Stimulated activated CD4-positive, alpha-beta T cell treated with anti-CD3 and anti-CD28 coated beads, Interleukin-4, amount 100 ng/mL, for 4 hours (primary cell): ENCODE measurements around the gene PLD6.
"Not testable (repeated sequence)": the region's sequence is repeated elsewhere in the genome, so short reads cannot be mapped to it uniquely, and the experiment has no call there.

Source experiments
- DNase-seq, 2 experiments: peaks; one replicate each; pipeline ENCODE4 v3.0.0-alpha.2; 2020

The PLD6 gene

DNA sequence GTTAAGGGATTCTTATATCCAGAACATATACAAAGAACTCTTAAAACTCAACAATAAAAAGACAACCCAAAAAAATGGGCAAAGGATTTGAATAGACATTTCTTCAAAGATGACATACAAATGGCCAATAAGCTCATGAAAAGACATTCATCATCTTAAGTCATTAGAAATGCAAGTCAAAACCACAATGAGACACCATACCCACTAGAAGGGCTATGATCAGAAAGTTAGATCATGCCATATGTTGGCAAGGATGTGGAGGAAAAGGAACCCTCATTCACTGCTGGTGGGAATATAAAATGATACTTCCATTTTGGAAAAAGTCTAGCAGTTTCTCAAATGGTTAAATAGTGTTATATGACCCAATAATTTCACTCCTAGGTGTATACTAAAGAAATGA lies 9.4 kb downstream of the PLD6 start:
- no peak for DNase-seq

DNA sequence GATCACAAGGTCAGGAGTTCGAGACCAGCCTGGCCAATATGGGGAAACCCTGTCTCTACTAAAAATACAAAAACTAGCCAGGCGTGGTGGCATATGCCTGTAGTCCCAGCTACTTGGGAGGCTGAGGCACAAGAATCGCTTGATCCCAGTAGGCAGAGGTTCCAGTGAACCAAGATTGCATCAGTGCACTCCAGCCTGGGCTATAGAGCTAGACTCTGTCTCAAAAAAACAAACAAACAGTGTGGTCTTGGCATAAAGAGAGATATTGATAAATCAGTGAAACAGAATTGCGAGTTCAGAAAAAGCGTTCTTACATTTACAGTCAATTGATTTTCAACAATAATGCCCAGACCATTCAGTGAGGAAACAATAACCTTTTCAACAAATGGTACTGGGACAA lies 10.7 kb downstream of the PLD6 start:
- not testable (repeated sequence) for DNase-seq

DNA sequence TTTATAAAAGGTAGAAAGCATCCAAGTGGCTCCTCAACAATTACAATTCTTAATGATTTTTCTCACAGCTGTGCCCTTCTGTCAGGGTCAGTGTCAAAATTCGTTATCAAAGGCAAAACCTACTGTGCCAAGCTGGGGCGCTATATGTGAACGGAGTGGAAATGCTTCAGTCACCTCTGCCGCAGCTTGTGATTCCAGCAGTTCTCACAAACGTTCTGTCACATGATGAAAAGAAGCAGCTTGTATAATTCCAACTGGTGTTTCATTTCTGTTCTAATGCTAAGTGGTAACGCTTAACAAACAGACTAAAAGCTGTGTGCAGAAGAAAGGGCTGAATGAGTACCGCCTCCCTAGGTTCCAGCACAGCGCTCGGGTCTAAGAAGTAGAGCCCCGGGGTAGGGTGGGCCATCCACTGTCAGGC lies 14.2 kb downstream of the PLD6 start:
- no peak for DNase-seq

DNA sequence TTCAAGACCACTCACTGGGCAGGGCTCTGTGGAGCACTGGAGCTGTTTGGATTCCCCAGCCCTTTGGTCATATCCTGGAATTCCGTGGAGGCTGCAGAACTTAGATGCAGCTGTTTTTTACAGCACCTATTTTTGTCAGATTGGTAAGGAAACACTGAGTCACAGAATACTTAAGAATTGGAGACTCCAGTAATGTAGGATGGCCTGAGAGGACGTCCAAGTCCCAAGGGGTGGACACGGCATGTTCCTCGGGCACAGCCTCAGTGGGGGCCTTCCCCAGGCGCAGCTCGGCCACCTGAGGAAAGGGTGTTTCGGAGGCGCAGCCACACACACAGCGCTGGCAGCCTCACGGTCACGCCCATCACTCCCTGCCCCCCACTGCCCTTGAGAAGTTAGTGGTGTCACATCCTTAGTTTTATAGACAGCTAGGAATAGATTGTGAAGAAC lies 14.8 kb downstream of the PLD6 start:
- no peak for DNase-seq

DNA sequence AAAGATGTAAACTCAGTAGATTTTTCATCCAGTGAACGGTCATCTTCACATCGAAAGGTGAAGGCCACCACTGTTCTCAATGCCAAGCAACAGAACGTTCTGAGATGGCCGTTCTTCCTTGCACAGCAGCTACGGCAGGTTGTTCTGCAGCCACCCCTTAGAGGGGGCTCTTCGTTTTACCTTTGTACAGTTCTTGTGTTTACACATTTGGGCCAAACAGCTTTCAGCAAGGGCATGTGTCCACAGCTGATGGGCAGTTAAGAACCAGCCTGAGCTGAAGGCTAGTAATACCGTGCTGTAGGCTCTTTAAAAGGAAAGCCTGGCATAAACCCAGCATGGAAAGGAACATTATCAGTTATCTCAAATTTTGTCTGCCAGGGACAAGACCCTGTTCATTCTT lies 15.9 kb downstream of the PLD6 start:
- DNase-seq = no peak

DNA sequence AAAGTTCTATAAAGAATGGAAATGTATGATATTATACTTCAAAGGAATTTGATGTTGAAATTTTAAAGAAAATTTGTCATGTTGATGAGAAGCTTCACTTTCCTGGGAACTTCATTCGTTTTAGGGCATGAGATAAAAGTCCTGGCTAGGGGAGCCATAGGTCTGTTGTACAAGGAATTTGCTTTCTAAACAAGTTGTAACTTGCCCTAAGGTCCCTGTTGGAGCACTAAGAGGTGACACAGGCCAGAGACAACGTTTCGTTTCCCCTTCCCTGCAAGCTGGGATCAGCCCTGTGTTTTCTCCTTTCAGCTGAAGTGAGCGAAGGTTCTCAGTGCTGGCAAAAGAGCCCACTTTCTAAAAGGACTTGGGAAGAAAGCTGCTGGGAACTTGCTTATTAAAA lies 16.6 kb downstream of the PLD6 start:
- no peak for DNase-seq

DNA sequence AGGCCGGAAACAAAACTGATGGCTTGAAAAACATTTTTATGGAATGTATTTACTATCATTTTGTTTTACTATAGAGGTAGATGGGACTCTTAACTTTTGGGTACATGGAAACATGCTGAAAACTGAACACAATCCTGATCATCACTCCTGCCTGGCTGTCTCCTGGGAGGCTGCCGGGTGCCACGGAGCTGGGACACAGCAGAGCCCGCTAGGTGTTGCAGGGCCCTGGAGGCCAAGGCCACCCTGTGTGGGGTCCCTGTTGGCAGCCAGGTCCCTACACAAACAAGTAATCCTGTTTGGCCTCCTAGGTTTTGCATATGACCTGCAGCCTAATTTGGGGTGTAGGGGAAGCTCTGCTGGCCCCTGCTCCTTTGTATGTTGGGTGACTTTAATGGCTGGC lies 17.5 kb downstream of the PLD6 start:
- no peak for DNase-seq

DNA sequence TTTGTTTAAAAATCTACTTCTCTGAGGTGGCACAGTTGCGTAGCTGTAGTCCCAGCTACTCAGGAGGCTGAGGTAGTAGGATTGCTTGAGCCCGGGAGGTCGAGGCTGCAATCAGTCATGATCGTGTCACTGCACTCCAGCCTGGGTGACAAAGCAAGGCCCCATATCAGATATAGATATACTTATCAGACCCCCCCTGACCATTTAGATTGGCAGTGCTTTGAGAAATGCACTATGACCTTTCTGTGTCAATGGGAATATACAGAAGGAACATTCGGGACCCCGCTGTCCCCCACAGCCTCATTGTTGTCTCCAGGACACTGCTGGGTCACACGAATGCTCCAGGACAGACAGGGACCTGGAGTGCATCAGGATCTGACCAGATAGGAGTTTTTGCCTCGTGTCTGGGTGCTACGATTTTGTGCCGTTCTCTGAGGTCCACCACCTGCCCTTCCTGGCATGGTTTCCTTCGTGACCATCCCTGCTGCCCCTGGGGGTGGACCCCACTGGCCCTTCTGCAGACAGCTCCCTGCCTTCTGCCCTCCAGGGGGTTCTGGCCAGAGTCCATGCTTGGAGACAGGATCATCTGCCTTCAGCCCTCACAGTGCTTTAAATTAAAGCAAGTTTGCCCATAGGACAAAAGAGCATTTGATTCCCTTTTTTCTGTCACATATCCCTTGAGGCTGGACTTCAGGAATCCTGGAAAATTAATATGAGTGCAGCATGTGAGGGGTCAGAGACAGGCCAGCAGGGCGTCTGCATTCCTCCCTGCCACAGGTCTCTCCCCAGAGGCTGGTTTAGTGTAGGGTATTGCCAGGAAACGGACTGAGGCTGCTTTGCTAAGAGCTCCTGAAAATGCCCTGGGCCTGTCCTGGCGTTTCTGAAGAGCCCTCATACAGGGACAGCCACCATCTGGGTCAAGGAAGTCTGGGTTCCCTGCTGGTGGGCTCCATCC lies 19.3 kb downstream of the PLD6 start:
- no peak for DNase-seq

DNA sequence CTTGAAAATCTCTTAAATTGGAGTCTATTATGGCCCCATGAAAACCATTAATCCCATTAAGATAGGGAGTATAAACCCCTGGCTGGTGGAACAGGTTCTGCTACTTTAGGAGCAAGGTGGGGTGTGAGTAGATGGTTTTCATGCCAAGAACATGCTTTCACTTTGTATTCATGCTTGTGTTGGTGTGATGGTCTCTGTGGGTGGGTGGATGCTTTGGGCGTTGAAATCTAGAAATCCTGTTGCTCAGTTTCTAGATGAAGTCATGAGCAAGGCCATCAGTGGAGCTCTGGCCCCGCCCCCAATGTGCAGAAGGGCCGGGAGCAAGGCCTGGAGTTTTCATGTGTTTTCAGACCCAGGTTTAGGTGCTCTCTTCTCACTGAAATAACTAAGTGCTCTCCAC lies 20.1 kb downstream of the PLD6 start:
- DNase-seq = peak; percentile 38 to 50

DNA sequence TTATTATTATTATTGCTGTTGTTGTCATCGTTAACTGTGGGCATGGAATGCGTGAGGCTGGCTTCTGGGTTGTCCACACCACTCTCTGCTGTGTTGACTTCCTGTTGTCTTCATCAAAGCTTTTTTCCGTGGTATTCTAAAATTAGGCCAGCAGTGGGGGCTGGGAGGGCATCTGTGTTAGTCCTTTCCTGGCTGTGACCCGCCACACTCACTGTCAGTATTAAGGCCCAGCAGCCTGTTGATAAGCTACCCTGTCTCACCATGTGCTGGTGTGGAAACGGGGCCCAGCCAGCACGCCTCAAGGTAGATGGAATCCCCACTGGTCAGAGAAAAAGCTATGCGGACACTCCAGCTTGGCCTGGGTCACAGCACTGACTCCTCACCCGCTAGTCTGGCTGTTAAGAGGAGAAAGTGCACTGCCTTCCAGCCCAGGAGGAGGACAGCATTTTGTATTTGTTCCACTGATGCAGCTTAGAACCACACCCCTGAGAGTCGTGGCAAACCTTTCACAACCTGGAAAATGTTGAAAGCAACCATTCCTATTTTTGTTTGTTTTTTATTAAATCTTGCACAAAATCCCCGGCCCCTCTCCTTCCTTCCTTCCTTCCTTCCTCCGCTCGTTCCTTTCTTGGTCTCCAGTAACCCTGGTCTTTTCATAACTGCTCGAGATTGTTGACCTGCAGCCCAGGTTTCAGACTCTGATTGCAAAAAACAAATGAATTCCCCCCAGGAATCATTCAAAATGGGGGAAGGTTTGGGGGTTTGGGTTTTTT lies 21.0 kb downstream of the PLD6 start:
- not testable (repeated sequence) for DNase-seq

DNA sequence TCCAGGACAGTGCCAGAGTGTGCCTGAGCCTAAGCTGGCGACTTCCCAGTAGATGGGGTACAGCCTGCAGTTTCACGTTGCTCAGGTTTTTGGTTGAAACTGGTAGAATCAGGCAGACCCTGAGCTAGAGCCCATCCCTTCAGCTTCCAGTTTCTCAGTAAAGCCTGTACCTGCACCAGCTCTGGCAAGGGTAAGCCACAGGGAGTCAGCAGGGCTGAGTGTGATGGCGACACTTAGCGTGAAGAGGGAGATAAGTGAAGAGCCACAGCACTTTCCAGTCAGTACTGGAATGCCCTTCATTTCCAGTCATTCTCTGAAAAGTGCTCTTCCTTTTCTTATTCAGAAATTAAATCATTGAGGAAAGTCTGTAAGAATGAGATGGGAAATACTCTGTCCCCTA lies 22.4 kb downstream of the PLD6 start:
- DNase-seq = no peak

DNA sequence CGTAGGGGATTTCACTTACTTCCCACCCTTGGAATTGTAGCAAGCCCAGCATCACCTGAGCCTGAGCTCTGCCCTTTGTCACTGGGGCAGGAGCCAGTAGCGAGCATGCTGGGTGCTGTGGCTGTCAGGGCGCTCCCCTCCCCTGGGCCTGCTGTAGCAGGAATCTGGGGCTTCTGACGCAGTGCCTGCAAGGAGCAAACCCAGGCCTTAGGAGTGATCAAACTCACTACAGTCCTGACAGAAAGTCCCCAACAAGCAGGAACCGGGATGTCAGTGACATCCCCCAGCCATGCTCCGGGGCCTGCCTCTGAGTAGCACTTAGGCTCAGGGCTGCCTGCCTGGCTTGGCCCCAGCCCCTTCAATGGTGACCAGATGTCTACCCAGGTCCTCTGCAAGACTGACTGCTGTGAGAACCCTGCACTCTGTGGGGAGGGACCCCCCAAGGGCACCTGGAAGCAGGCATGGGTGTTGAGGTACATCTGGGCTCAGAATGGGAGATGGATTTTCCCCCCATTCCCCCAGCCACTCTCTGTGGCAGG lies 23.5 kb downstream of the PLD6 start:
- DNase-seq = no peak

DNA sequence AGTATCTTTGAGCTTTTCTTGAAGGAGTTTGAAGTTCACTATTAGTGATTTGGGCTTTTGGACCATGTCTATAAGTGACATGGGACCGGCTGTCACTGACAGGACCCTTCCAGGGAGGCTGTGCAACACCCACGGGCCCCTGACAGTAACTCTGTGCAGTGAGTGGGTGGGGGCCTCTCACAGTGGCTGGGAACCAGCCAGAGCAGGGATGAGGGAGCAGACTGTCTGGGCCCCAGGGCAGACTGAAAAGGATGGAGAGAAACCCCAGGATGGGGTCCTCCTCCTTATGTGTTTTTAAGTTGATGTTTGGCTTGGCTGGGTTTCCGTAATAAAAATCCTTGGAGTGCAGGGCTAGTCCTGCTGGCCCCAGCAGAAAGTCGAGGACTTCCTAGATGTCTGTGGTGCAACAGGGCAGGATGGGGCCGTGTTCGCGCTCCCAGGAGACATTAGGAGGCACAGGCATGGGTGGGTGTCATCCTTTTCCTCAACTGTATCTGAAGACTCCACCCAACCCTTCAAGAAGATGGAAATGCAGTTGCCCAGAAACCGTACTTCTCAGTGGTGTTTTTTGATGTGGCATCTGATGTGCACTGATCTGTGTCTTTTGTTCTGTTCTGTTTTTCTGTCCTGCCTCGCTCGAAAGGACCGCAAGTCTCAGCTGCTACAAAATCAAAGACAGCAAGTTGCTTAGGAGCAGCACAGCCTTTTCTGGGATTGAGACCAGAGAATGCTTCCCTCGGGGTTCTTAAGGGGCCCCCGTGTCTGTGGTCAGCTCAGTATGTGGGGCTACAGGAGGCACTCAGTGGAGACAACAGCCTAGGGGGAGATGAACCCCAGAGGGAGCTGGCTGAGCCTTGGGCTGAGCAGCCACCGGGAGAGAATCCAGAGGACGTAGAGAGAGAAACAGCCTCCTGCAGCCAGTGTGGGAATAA lies 24.2 kb downstream of the PLD6 start:
- peak in 1 of 2 experiments; percentile 59 for DNase-seq

DNA sequence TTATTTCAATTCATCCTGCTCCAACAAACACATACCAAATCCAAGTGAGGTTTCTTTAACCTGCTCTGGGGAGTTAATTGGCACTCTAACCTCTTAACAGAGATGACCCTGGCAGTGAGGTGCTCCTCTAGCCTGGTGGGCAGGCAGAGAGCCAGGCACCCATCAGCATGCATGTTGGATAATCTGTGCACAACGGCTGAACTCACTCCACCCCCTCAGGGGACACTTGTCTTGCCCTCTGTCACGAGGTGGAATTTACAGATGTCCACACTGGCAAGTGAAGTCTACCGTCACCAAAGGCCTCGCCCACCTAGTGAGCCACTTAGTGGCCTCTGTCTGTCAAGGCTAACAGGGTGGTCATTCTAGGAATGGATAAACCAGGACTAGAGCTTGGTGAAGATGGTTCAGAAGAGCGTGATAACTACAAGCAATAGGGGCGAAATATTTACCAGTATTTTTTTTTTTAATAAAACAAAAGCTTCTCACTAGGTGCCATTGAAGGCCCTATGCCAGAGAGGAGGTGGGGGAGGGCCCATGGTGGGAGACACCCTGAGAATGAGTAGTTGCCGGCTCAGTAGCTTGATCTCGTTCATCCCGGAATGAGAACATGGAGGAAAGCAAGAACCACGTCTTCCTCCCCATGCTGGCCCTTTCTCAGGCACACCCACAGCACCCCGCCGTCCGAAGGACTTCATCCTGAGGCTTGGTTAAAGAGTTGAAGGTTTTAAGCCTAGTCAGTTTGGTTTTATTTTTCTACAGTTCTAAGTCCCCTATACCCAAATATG lies 25.2 kb downstream of the PLD6 start:
- no peak for DNase-seq

DNA sequence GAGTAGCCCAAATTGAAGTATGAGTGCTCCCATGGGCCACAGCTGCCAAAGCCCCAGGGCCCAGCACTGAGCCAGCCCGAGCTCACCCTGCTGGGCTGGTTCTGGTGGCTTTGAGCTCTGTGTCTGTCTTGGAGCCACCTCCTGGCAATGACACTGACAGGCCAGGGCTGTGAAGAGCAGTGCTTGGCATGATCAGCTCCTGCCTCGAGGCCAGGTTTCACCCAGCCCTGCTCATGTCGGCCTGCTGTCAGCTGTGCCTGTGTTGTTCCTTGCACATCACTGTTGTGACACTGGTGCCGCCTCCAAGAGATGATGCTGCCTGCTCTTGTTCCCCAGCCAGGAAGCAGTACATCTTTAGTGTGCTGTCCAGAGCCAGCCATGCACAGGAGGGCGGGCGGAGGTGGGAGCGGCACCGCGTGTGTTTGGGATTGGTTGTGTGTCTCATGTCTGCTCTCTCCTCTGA lies 26.0 kb downstream of the PLD6 start:
- DNase-seq = no peak

DNA sequence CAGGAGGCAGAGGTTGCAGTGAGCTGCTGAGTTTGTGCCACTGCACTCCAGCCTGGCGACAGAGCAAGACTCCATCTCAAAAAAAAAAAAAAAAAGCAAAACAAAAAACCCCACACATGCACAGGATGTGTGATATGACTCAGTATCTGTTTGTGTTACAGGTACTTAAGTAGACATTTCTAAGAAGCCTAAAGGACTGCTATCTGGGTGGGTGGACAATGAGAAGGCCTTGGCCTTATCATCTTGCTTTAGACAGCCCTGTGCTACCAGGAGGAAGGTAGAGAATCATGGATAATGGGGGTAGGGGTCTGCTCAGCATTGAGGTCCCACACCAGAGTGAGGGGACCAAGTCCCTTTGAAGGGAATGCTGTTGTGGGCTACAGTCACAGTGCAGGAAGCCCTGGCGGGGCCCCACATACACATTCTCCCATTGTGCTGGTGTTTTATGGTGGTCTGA lies 26.7 kb downstream of the PLD6 start:
- no peak for DNase-seq

DNA sequence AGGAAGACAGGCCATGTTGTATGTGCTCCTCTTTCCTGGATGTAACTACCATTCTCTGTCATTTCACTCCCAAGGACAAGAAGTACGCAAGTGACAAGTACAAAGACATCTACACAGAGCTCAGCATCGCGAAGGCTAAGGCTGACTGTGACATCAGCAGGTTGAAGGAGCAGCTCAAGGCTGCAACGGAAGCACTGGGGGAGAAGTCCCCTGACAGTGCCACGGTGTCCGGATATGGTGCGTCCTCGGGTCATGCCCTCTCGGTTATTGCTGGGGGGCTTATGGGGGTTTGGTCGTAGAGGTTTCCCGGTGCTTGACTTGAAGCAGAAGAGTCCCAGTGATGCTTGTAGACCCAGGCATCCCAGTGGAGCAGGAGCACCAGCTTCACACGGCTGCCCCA lies 29.0 kb downstream of the PLD6 start:
- DNase-seq = no peak

DNA sequence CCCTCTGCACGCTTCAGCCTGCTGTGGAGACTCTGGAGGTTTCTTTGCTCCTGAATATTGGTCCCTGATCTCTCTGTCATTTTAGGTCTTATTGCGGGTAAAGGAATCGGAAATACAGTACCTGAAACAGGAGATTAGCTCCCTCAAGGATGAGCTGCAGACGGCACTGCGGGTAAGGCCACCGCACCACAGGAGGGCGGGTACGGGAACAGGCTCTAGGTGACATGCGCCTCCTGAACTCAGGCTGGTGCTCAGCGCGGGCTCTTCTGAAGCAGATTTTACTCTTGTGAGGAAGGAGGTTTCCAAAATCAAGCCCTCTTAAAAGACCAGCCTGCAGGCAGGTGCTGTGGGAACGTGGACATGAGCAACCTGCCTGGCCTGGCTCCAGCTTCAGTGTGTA lies 29.8 kb downstream of the PLD6 start:
- no peak for DNase-seq

DNA sequence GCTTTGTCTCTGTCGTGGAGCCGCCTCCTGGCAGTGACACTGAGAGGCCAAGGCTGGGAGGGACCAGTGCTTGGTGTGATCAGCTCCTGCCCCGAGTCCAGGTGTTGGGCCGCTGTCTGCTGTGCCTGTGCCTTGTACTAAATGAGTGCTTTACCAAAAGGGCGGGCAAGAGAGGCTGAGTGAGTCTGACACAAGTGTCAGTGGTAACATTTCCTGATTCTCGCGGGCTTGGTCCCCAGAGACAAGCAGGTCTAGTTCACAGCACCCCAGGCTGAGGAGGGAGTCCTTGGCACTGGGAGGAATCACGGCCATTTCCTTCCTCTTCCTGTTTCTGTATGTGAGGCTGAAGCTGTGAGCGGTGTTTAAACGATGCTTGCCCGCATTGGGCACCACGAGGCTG lies 30.2 kb downstream of the PLD6 start:
- DNase-seq = no peak

DNA sequence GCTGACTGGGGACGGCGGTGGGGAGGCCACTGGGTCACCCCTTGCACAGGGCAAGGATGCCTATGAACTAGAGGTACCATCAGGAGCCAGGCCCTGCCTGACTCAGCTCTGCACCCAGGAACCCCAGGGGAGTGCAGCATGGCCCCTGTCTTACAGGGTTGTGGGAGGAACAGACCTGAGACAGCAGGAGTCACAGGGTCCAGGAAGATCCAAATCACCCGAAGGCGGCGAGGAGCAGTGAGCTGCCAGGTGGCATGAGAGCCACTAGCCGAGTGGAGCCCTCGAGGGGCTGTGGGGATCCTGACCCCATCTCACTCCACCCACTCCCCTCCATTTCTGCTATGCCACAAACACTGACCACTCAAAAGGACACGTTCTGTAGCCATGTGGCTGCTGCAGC lies 30.8 kb downstream of the PLD6 start:
- no peak for DNase-seq

DNA sequence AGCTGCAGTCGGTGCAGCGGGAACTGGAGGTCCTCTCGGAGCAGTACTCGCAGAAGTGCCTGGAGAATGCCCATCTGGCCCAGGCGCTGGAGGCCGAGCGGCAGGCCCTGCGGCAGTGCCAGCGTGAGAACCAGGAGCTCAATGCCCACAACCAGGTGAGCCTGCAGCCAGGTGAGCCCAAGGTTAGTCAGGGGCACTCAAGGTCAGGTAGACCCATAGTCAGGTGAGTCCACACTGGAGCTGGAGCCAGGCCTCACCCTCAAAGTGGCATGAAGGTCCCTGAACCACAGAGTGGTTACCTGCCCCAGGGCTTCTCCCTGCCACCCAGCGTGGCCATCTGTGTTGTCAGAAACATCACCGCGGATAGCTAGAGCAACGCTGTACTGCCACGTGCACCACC lies 32.2 kb downstream of the PLD6 start:
- no peak for DNase-seq

DNA sequence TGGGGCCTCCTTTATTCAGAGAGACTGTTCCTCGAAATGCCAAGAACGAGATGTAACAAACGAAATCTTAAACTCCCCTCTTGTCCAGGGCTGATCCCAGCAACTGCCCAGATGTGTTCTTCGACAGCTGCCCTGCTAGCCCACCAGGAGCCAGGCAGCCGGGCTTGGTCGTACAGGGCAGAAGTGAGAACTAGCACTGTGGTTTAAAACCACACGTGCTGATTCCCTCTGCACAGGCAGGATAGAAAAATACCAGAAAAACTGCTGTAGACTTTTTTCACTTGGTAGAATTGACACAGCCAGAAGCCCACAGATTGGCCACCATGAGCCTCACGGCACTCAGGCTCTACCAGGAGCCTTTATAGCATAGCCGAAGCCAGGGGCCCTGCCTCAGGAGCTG lies 33.1 kb downstream of the PLD6 start:
- no peak for DNase-seq
